ENCODE results near the gene SPTLC1. TPM values are rescaled to one million over a fixed set of nuclear protein-coding genes. Genes with fewer than 3 reads are reported as not detected.

SPTLC1 gene
- total and polyA plus RNA-seq, 2 experiments from 2014 or later = 54.8 to 100 TPM

DNA sequence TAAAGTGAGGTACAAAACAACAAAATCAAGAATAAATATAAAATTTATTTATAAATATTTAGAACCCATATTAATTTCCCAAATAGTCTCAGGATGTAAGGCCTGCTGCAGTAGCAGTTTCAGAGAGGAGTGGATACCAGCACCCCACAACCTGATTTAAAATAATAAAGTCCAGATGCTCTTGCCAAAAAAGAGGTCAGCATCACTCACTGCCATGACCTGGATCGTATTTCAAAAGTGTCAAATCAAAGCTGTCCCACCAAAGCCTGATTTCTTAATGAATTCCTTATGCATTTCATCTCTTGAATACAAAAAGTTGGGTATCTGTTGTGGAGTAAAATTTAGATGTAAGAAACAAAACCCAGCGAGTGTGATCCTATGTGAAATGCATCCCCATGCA is 107.2 kb downstream of the SPTLC1 start:
- Histone ChIP-seq H3K4me2 (no peak overlapping the region), H3K9me2 (ENCODE audit: insufficient read depth) (no peaks in the 10 kb centered on the region), H3K79me2 (replicated peaks; ENCODE audit: insufficient read depth) (no peaks in the 10 kb centered on the region), H3F3A (replicated peaks; ENCODE audit: low read depth) (no peaks in the 10 kb centered on the region), H3K27me3 (ENCODE audit: insufficient read depth) (no peaks in the 10 kb centered on the region), H3K27ac (ENCODE audit: low read depth) (no peak overlapping the region), H3K4me3 (no peak overlapping the region), H3K4me1 (ENCODE audit: insufficient read depth) (peaks cover 11% of the 10 kb centered on the region; the same call in 1 of the 2 replicates), H4K20me1 (replicated peaks; ENCODE audit: insufficient read depth) (no peaks in the 10 kb centered on the region), H2AFZ (no peak overlapping the region), H3K36me3 (ENCODE audit: insufficient read depth) (no peaks in the 10 kb centered on the region)
- TF ChIP-seq, protein P1, sequence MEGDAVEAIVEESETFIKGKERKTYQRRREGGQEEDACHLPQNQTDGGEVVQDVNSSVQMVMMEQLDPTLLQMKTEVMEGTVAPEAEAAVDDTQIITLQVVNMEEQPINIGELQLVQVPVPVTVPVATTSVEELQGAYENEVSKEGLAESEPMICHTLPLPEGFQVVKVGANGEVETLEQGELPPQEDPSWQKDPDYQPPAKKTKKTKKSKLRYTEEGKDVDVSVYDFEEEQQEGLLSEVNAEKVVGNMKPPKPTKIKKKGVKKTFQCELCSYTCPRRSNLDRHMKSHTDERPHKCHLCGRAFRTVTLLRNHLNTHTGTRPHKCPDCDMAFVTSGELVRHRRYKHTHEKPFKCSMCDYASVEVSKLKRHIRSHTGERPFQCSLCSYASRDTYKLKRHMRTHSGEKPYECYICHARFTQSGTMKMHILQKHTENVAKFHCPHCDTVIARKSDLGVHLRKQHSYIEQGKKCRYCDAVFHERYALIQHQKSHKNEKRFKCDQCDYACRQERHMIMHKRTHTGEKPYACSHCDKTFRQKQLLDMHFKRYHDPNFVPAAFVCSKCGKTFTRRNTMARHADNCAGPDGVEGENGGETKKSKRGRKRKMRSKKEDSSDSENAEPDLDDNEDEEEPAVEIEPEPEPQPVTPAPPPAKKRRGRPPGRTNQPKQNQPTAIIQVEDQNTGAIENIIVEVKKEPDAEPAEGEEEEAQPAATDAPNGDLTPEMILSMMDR (conservative IDR thresholded peaks at IDR 0.05; ENCODE audit: low read depth in 2 of 2) = no peak
- TF ChIP-seq POLR2AphosphoS5 (IDR thresholded peaks at IDR 0.05; ENCODE audit: low read depth) (no peak), JUNB (IDR thresholded peaks at IDR 0.05; ENCODE audit: unreplicated experiment) (no peak), ZNF331 (CRISPR knock-in tag; IDR thresholded peaks at IDR 0.05; ENCODE audit: low read depth) (no peak), CREB1 (CRISPR knock-in tag; IDR thresholded peaks at IDR 0.05; ENCODE audit: low read depth) (no peak), EZH2 (IDR thresholded peaks at IDR 0.05; ENCODE audit: low read depth, unreplicated experiment) (no peak), STAT1 (IDR thresholded peaks at IDR 0.05; ENCODE audit: unreplicated experiment) (no peak), NANOG (IDR thresholded peaks at IDR 0.05; ENCODE audit: borderline replicate concordance) (no peak), EZH2phosphoT487 (IDR thresholded peaks at IDR 0.05; ENCODE audit: unreplicated experiment) (no peak), ZNF114 (CRISPR knock-in tag; IDR thresholded peaks at IDR 0.05) (no peak)
- TF ChIP-seq, protein P2, sequence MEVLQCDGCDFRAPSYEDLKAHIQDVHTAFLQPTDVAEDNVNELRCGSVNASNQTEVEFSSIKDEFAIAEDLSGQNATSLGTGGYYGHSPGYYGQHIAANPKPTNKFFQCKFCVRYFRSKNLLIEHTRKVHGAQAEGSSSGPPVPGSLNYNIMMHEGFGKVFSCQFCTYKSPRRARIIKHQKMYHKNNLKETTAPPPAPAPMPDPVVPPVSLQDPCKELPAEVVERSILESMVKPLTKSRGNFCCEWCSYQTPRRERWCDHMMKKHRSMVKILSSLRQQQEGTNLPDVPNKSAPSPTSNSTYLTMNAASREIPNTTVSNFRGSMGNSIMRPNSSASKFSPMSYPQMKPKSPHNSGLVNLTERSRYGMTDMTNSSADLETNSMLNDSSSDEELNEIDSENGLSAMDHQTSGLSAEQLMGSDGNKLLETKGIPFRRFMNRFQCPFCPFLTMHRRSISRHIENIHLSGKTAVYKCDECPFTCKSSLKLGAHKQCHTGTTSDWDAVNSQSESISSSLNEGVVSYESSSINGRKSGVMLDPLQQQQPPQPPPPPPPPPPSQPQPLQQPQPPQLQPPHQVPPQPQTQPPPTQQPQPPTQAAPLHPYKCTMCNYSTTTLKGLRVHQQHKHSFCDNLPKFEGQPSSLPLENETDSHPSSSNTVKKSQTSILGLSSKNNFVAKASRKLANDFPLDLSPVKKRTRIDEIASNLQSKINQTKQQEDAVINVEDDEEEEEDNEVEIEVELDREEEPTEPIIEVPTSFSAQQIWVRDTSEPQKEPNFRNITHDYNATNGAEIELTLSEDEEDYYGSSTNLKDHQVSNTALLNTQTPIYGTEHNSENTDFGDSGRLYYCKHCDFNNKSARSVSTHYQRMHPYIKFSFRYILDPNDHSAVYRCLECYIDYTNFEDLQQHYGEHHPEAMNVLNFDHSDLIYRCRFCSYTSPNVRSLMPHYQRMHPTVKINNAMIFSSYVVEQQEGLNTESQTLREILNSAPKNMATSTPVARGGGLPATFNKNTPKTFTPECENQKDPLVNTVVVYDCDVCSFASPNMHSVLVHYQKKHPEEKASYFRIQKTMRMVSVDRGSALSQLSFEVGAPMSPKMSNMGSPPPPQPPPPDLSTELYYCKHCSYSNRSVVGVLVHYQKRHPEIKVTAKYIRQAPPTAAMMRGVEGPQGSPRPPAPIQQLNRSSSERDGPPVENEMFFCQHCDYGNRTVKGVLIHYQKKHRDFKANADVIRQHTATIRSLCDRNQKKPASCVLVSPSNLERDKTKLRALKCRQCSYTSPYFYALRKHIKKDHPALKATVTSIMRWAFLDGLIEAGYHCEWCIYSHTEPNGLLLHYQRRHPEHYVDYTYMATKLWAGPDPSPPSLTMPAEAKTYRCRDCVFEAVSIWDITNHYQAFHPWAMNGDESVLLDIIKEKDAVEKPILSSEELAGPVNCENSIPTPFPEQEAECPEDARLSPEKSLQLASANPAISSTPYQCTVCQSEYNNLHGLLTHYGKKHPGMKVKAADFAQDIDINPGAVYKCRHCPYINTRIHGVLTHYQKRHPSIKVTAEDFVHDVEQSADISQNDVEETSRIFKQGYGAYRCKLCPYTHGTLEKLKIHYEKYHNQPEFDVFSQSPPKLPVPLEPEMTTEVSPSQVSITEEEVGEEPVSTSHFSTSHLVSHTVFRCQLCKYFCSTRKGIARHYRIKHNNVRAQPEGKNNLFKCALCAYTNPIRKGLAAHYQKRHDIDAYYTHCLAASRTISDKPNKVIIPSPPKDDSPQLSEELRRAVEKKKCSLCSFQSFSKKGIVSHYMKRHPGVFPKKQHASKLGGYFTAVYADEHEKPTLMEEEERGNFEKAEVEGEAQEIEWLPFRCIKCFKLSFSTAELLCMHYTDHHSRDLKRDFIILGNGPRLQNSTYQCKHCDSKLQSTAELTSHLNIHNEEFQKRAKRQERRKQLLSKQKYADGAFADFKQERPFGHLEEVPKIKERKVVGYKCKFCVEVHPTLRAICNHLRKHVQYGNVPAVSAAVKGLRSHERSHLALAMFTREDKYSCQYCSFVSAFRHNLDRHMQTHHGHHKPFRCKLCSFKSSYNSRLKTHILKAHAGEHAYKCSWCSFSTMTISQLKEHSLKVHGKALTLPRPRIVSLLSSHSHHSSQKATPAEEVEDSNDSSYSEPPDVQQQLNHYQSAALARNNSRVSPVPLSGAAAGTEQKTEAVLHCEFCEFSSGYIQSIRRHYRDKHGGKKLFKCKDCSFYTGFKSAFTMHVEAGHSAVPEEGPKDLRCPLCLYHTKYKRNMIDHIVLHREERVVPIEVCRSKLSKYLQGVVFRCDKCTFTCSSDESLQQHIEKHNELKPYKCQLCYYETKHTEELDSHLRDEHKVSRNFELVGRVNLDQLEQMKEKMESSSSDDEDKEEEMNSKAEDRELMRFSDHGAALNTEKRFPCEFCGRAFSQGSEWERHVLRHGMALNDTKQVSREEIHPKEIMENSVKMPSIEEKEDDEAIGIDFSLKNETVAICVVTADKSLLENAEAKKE (CRISPR knock-in tag; IDR thresholded peaks at IDR 0.05) = no peak
- TF ChIP-seq, protein P3, sequence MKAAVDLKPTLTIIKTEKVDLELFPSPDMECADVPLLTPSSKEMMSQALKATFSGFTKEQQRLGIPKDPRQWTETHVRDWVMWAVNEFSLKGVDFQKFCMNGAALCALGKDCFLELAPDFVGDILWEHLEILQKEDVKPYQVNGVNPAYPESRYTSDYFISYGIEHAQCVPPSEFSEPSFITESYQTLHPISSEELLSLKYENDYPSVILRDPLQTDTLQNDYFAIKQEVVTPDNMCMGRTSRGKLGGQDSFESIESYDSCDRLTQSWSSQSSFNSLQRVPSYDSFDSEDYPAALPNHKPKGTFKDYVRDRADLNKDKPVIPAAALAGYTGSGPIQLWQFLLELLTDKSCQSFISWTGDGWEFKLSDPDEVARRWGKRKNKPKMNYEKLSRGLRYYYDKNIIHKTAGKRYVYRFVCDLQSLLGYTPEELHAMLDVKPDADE (IDR thresholded peaks at IDR 0.05) = no peak
- TF ChIP-seq, protein P4, sequence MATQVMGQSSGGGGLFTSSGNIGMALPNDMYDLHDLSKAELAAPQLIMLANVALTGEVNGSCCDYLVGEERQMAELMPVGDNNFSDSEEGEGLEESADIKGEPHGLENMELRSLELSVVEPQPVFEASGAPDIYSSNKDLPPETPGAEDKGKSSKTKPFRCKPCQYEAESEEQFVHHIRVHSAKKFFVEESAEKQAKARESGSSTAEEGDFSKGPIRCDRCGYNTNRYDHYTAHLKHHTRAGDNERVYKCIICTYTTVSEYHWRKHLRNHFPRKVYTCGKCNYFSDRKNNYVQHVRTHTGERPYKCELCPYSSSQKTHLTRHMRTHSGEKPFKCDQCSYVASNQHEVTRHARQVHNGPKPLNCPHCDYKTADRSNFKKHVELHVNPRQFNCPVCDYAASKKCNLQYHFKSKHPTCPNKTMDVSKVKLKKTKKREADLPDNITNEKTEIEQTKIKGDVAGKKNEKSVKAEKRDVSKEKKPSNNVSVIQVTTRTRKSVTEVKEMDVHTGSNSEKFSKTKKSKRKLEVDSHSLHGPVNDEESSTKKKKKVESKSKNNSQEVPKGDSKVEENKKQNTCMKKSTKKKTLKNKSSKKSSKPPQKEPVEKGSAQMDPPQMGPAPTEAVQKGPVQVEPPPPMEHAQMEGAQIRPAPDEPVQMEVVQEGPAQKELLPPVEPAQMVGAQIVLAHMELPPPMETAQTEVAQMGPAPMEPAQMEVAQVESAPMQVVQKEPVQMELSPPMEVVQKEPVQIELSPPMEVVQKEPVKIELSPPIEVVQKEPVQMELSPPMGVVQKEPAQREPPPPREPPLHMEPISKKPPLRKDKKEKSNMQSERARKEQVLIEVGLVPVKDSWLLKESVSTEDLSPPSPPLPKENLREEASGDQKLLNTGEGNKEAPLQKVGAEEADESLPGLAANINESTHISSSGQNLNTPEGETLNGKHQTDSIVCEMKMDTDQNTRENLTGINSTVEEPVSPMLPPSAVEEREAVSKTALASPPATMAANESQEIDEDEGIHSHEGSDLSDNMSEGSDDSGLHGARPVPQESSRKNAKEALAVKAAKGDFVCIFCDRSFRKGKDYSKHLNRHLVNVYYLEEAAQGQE (IDR thresholded peaks at IDR 0.05; ENCODE audit: unreplicated experiment) = no peak
- no peaks in the 10 kb centered on the region for H3K9me3 Mint-ChIP-seq
- no peak for DNase-seq (ENCODE audit: low spot score)
- no peak for ATAC-seq
- H3K4me3 Mint-ChIP-seq = no peak overlapping the region
- no peaks in the 10 kb centered on the region for H3K36me3 Mint-ChIP-seq (ENCODE audit: low read depth)
- no peak overlapping the region for H3K27ac Mint-ChIP-seq
- H3K27me3 Mint-ChIP-seq (ENCODE audit: insufficient read depth, low read depth, poor library complexity) = peaks cover 4% of the 10 kb centered on the region
- peaks cover 9% of the 10 kb centered on the region for H3K4me1 Mint-ChIP-seq
